ENCODE measurements around the gene ZNF558.

The ZNF558 gene

DNA sequence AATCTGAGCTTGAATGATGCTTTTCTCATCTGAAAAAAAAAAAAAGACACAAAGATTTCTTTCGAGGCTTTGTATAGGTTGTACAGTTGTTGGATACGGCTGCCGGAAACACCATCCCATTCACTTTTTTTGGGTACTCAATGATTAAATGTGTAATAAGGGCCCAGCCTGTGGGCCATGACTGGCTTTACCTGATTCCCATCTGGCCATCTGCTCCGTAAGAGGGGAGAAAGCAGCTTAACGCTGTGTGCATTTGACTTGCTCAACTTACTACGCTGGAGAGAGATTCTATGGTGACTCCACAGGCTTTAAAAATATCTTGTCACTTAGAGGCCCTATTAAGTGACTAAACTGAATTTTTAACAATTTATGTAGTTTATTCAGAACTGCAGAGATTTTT is 731 bp downstream of the ZNF558 start:
- DNase-seq (ENCODE audit: low spot score) = no peak
- TF ChIP-seq, protein P1, sequence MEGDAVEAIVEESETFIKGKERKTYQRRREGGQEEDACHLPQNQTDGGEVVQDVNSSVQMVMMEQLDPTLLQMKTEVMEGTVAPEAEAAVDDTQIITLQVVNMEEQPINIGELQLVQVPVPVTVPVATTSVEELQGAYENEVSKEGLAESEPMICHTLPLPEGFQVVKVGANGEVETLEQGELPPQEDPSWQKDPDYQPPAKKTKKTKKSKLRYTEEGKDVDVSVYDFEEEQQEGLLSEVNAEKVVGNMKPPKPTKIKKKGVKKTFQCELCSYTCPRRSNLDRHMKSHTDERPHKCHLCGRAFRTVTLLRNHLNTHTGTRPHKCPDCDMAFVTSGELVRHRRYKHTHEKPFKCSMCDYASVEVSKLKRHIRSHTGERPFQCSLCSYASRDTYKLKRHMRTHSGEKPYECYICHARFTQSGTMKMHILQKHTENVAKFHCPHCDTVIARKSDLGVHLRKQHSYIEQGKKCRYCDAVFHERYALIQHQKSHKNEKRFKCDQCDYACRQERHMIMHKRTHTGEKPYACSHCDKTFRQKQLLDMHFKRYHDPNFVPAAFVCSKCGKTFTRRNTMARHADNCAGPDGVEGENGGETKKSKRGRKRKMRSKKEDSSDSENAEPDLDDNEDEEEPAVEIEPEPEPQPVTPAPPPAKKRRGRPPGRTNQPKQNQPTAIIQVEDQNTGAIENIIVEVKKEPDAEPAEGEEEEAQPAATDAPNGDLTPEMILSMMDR (IDR thresholded peaks at IDR 0.05; ENCODE audit: borderline replicate concordance, control extremely low read depth, extremely low read depth, insufficient read depth, missing control alignments) = no peak
- in situ Hi-C loops (cut with MboI; ENCODE audit: low sequenced_read_pairs, unreplicated experiment) = no loop called here

DNA sequence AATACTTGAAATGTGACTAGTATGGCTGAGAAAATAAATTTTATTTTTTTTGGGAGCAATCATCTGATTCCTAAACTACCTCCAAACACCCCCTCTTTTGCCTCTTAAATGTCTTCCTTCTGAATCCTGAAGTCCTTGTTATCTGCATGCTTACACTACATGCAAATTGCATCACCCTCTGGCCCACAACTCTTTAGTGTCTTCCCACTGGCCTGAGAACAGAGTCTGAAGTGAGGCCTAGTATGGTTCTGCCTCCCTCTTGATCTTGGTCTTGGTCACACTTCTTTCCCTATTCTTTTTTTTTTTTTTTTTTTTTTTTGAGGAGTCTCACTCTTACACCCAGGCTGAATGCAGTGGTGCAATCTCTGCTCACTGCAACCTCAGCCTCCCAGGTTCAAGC is 4.8 kb downstream of the ZNF558 start:
- DNase-seq (ENCODE audit: low spot score) = no peak
- in situ Hi-C loops (cut with MboI; ENCODE audit: low sequenced_read_pairs, unreplicated experiment) = no loop called here
- TF ChIP-seq, protein P1 (IDR thresholded peaks at IDR 0.05; ENCODE audit: borderline replicate concordance, control extremely low read depth, extremely low read depth, insufficient read depth, missing control alignments) = no peak

DNA sequence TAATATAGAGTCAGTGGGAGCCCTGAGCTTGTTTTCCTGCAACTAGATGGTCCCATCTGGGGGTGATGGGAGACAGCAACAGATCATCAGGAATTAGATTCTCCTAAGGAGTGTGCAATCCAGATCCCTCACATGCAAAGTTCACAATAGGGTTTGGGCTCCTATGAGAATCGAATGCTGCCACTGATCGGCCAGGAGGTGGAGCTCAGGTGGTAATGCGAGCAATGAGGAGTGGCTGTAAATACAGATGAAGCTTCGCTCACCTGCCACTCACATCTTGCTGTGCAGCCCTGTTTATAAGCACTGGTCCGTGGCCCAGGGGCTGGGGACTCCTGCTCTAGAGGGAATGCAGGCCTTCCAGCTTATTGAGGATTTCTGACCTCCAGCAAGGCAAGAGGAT is 5.7 kb downstream of the ZNF558 start:
- TF ChIP-seq, protein P1 (IDR thresholded peaks at IDR 0.05; ENCODE audit: borderline replicate concordance, control extremely low read depth, extremely low read depth, insufficient read depth, missing control alignments) = no peak
- in situ Hi-C loops (cut with MboI; ENCODE audit: low sequenced_read_pairs, unreplicated experiment) = no loop called here
- no peak for DNase-seq (ENCODE audit: low spot score)

DNA sequence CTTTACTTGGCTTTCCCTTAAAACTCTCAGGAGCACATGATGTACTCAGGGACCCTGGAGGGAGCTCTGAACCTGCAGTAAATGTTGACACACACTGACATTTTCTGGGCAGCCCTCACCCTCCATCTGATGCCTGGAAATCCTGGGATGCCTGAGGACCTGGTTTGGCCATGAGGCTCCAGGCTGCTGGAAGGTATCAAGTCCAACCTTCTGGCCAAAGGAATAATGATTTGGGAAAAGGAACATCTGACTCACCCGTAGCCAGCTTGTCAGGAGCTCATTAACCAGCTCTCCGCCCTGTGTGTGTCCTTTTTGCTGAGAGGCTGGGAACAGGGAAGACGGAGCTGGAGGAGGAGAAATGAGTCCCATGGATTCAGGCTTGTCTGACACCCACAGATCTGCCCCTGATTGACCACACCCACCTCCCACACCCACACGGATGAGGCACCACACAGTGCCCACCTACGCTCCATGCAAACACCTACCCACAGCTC is 10.3 kb downstream of the ZNF558 start:
- DNase-seq (ENCODE audit: low spot score) = no peak
- TF ChIP-seq, protein P1 (IDR thresholded peaks at IDR 0.05; ENCODE audit: borderline replicate concordance, control extremely low read depth, extremely low read depth, insufficient read depth, missing control alignments) = no peak
- in situ Hi-C loops (cut with MboI; ENCODE audit: low sequenced_read_pairs, unreplicated experiment) = no loop called here

DNA sequence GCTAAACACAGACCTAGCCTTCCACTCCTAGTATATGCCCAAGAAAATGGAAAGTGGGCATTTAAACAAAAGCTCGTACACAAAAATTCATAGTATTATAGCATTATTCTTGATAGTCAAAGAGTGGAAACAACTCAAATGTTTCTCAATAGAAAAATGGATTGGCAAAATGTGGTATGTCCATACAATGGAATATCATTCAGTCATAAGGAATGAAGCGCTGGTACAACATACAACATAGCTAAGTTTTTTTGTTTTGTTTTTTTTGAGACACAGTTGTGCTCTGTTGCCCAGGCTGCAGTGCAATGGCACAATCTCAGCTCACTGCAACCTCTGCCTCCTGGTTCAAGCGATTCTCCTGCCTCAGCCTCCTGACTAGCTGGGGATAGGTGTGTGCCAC is 11.9 kb downstream of the ZNF558 start:
- in situ Hi-C loops (cut with MboI; ENCODE audit: low sequenced_read_pairs, unreplicated experiment) = no loop called here
- TF ChIP-seq, protein P1 (IDR thresholded peaks at IDR 0.05; ENCODE audit: borderline replicate concordance, control extremely low read depth, extremely low read depth, insufficient read depth, missing control alignments) = no peak
- DNase-seq (ENCODE audit: low spot score) = no peak

DNA sequence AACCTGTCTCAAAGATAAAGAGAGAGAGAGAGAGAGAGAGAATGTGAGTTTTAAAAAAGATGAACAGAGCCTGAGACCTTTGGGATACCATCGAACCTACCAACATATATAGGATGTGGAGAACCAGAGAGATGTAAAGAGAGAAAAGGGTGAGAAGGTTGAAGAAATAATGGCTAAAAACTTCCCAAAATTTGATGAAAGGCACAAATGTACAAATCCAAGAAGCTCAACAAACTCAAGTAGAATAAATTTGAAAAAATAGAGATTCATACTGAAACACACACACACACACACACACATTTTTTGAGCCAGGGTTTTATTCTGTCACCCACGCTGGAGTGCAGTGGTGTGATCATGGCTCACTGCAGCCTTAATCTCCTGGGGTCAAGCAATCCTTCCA is 16.3 kb downstream of the ZNF558 start:
- in situ Hi-C loops (cut with MboI; ENCODE audit: low sequenced_read_pairs, unreplicated experiment) = no loop called here
- TF ChIP-seq, protein P1 (IDR thresholded peaks at IDR 0.05; ENCODE audit: borderline replicate concordance, control extremely low read depth, extremely low read depth, insufficient read depth, missing control alignments) = no peak
- no peak for DNase-seq (ENCODE audit: low spot score)

DNA sequence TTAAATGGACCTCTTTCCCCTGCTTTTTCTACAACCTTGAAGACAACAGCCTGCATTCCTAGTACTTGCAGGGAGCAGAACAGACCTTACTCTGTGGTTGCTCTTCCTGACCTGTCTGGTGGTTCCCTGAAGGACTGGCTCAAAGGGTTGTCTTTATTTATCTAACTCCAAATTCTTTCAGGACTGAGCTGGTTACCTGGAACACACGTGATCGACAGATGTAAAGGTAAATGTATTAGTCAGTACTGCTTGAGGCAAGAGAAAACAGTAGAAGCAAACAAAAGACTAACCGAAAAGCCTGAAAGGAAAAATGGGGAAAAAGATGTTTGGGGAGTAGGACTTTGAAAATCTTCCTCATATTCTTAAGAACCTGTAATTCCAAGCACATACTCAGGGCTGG is 17.9 kb downstream of the ZNF558 start:
- TF ChIP-seq, protein P1 (IDR thresholded peaks at IDR 0.05; ENCODE audit: borderline replicate concordance, control extremely low read depth, extremely low read depth, insufficient read depth, missing control alignments) = no peak
- in situ Hi-C loops (cut with MboI; ENCODE audit: low sequenced_read_pairs, unreplicated experiment) = no loop called here
- no peak for DNase-seq (ENCODE audit: low spot score)
